ENCODE measurements around the gene SORL1.

SORL1 gene

DNA sequence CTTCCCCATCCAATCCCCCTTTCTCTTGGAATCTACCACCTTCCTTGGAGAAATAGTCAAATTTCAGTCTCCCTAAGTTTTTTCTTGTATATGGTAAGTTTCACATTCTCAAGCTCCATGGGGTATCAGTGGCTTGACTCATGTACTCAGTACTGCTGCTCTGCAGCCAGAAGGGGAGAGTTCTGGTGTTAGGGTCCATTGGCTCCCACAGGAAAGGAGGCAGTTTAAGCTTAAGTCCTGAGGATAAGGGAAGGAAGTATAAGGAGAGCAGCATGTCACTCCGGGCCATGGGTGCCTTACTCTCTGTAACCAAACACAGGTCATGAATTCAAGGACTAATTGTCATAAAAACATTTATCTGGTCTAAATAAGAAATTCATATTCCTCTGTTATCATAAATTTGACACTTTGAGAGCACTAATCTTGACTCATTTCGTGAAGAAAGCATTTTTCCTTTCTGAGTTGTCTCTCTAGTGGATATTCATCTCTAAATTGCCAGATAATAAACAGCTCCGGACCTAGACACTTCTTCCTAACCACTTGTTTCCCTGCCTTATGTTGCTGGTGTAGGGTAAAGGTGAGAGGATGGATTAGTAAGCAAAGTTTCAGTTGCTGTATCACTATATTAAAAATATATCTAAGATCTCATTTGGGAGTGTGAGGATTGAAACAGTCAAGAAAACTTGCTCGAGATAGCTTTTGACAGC lies 20.1 kb upstream of the SORL1 start:
- TF ChIP-seq EP300 (IDR thresholded peaks at IDR 0.05; ENCODE audit: borderline replicate concordance) (no peak), RAD21 (IDR thresholded peaks at IDR 0.05; ENCODE audit: low read depth) (no peak), CREB1 (IDR thresholded peaks at IDR 0.05; ENCODE audit: low read depth) (no peak), NFIC (IDR thresholded peaks at IDR 0.05) (no peak), TAF1 (IDR thresholded peaks at IDR 0.05; ENCODE audit: low read depth) (no peak), TEAD4 (IDR thresholded peaks at IDR 0.05) (no peak), FOXM1 (IDR thresholded peaks at IDR 0.05; ENCODE audit: borderline replicate concordance, low read depth) (no peak), ZBTB7A (IDR thresholded peaks at IDR 0.05; ENCODE audit: low read depth) (no peak), EGR1 (IDR thresholded peaks at IDR 0.05) (no peak), TCF12 (IDR thresholded peaks at IDR 0.05; ENCODE audit: low read depth) (no peak), CEBPB (IDR thresholded peaks at IDR 0.05) (no peak), YY1 (IDR thresholded peaks at IDR 0.05; ENCODE audit: low read depth) (no peak)
- TF ChIP-seq, protein P1, sequence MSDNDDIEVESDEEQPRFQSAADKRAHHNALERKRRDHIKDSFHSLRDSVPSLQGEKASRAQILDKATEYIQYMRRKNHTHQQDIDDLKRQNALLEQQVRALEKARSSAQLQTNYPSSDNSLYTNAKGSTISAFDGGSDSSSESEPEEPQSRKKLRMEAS (IDR thresholded peaks at IDR 0.05): no peak
- TF ChIP-seq, protein P2, sequence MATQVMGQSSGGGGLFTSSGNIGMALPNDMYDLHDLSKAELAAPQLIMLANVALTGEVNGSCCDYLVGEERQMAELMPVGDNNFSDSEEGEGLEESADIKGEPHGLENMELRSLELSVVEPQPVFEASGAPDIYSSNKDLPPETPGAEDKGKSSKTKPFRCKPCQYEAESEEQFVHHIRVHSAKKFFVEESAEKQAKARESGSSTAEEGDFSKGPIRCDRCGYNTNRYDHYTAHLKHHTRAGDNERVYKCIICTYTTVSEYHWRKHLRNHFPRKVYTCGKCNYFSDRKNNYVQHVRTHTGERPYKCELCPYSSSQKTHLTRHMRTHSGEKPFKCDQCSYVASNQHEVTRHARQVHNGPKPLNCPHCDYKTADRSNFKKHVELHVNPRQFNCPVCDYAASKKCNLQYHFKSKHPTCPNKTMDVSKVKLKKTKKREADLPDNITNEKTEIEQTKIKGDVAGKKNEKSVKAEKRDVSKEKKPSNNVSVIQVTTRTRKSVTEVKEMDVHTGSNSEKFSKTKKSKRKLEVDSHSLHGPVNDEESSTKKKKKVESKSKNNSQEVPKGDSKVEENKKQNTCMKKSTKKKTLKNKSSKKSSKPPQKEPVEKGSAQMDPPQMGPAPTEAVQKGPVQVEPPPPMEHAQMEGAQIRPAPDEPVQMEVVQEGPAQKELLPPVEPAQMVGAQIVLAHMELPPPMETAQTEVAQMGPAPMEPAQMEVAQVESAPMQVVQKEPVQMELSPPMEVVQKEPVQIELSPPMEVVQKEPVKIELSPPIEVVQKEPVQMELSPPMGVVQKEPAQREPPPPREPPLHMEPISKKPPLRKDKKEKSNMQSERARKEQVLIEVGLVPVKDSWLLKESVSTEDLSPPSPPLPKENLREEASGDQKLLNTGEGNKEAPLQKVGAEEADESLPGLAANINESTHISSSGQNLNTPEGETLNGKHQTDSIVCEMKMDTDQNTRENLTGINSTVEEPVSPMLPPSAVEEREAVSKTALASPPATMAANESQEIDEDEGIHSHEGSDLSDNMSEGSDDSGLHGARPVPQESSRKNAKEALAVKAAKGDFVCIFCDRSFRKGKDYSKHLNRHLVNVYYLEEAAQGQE (IDR thresholded peaks at IDR 0.05; ENCODE audit: low read depth): no peak
- TF ChIP-seq, protein P3, sequence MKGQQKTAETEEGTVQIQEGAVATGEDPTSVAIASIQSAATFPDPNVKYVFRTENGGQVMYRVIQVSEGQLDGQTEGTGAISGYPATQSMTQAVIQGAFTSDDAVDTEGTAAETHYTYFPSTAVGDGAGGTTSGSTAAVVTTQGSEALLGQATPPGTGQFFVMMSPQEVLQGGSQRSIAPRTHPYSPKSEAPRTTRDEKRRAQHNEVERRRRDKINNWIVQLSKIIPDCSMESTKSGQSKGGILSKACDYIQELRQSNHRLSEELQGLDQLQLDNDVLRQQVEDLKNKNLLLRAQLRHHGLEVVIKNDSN (IDR thresholded peaks at IDR 0.05): no peak

DNA sequence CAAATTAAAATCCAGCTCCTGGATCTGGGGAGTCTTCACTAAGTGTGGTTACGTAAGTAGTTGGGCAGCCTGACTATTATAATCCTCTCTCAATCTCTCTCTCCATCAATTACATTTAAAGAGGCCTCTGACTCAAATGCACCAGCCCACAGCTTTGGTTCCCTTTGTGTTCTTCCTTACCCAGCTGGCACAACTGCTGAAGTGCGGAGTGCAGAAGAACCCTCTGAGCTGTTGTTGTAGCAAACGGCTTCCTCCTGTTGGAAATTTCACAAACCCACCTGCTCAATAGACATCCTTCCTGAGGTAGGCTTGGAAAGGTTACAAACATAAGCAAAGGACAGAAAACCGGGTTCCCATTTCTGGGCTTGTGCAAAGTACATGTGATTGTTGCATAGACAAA lies 17.0 kb upstream of the SORL1 start:
- no peak for TF ChIP-seq EGR1 (IDR thresholded peaks at IDR 0.05)
- TF ChIP-seq TAF1 (IDR thresholded peaks at IDR 0.05; ENCODE audit: low read depth): no peak
- TF ChIP-seq NFIC (IDR thresholded peaks at IDR 0.05): no peak
- TF ChIP-seq FOXM1 (IDR thresholded peaks at IDR 0.05; ENCODE audit: borderline replicate concordance, low read depth): no peak
- TF ChIP-seq EP300 (IDR thresholded peaks at IDR 0.05; ENCODE audit: borderline replicate concordance): no peak
- TF ChIP-seq TCF12 (IDR thresholded peaks at IDR 0.05; ENCODE audit: low read depth): no peak
- no peak for TF ChIP-seq TEAD4 (IDR thresholded peaks at IDR 0.05)

DNA sequence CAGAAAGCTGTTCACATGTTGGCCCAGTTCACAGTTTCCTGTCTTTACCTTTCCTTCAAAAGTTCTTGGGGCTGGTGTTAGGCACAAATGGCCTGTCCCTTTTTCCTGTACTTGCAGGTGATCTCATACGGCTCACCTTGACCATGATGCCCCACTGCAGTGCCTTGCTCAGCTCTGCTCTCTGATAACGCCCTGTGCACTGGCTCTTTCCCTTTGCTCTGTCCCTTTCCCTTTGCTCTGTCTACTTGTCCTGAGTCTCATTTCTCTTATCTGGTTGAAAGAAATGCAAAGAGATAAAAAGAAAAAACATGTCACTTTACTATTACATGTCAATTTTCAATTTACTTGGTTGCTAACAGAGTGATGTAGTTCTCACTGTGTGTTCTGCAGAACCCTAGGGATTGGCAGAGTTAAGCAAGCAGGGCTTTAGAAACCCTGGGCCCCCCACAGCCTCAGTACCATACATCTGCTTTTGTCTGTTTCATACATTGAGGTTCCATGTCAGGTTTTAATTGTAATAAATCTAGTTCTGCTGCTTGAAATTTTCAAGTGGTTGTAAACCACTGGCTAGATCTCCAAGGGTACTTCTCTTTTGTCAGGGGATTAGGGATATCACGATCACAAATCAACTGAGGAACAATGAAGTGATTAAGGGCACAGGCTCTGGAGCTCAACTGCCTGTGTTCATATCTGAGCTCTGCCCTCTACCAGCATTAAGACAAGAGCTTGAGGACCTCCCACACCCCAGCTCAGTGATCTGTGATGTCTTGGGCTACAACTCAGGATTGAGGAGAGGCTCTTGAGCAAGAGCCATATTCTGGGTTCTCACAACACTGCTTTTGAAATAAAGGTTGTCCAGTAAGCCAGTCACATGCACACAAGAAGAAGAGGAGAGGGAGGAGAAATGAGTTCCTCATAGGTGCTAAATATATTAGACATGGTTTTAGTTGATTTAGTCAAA lies 16.3 kb upstream of the SORL1 start:
- TF ChIP-seq FOXM1 (IDR thresholded peaks at IDR 0.05; ENCODE audit: borderline replicate concordance, low read depth) (no peak), TCF12 (IDR thresholded peaks at IDR 0.05; ENCODE audit: low read depth) (no peak), NFIC (IDR thresholded peaks at IDR 0.05) (no peak), EGR1 (IDR thresholded peaks at IDR 0.05) (no peak), ZBTB7A (IDR thresholded peaks at IDR 0.05; ENCODE audit: low read depth) (no peak), TEAD4 (IDR thresholded peaks at IDR 0.05) (no peak), EP300 (IDR thresholded peaks at IDR 0.05; ENCODE audit: borderline replicate concordance) (no peak), TAF1 (IDR thresholded peaks at IDR 0.05; ENCODE audit: low read depth) (no peak), CEBPB (IDR thresholded peaks at IDR 0.05) (no peak), YY1 (IDR thresholded peaks at IDR 0.05; ENCODE audit: low read depth) (no peak), RAD21 (IDR thresholded peaks at IDR 0.05; ENCODE audit: low read depth) (no peak)
- TF ChIP-seq, protein P1 (IDR thresholded peaks at IDR 0.05): no peak
- TF ChIP-seq, protein P3 (IDR thresholded peaks at IDR 0.05): no peak
- TF ChIP-seq, protein P2 (IDR thresholded peaks at IDR 0.05; ENCODE audit: low read depth): no peak

DNA sequence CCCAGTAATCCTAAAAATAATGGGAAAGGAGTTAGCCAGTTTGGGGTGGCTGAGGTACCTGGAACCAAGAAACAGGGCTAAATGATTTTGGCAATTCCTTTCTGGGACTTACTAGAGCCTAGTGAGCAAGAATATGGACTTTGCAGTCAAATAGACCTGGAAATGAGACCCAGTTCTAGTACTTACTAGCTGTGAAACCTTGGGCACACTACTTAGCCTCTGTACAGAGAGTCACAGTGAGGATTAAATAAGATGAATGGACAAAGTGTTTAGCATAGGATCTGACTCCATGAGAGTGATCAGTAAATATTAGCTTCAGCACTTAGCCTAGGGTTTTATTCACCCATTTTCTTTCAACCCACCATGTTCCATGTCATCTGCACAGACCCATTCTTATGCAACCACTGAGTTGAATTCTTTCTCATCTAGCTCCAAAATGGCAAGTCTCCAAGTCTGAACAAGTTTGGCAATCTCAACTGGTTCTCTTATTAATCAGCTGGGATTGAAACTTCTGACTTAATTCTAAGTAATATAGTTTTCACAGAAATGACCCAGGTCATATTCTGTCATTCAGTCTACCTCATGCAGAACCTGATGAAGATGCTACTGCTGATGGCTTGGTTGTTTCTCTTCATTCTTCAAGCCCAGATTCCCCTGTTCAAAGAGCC lies 15.0 kb upstream of the SORL1 start:
- TF ChIP-seq TEAD4 (IDR thresholded peaks at IDR 0.05): no peak
- no peak for TF ChIP-seq TCF12 (IDR thresholded peaks at IDR 0.05; ENCODE audit: low read depth)
- no peak for TF ChIP-seq EGR1 (IDR thresholded peaks at IDR 0.05)
- TF ChIP-seq EP300 (IDR thresholded peaks at IDR 0.05; ENCODE audit: borderline replicate concordance): no peak
- TF ChIP-seq CREB1 (IDR thresholded peaks at IDR 0.05; ENCODE audit: low read depth): no peak
- TF ChIP-seq RAD21 (IDR thresholded peaks at IDR 0.05; ENCODE audit: low read depth): no peak
- TF ChIP-seq TAF1 (IDR thresholded peaks at IDR 0.05; ENCODE audit: low read depth): no peak
- TF ChIP-seq, protein P1 (IDR thresholded peaks at IDR 0.05): no peak
- no peak for TF ChIP-seq YY1 (IDR thresholded peaks at IDR 0.05; ENCODE audit: low read depth)
- TF ChIP-seq, protein P3 (IDR thresholded peaks at IDR 0.05): no peak
- TF ChIP-seq FOXM1 (IDR thresholded peaks at IDR 0.05; ENCODE audit: borderline replicate concordance, low read depth): no peak
- TF ChIP-seq, protein P2 (IDR thresholded peaks at IDR 0.05; ENCODE audit: low read depth): no peak
- TF ChIP-seq ZBTB7A (IDR thresholded peaks at IDR 0.05; ENCODE audit: low read depth): no peak
- TF ChIP-seq NFIC (IDR thresholded peaks at IDR 0.05): no peak
- TF ChIP-seq CEBPB (IDR thresholded peaks at IDR 0.05): no peak
